Natural killer cell (primary cell): Measurements from ENCODE around the gene AQP7. TPM values are rescaled to one million over a fixed set of nuclear protein-coding genes. Genes with fewer than 3 reads are reported as not detected.

Experiments used
- ATAC-seq, 3 donors: fragments of 150-1000 bp in 2 of 3; fragments of 200-7000 bp in 1 of 3; cut with Tn5 transposase; 1 replicate in 1 of 3; 2 replicates in 2 of 3; pipeline ENCODE4 v1.10.0; 2021; ENCODE audit warnings: mild to moderate bottlenecking in 2 of 3, moderate library complexity in 2 of 3
- DNase-seq, 2 donors: peaks; one replicate each; pipeline versions ENCODE4 v3.0.0 to v3.0.0-alpha.2; 2013 to 2021; ENCODE audit warnings: mixed read lengths in 1 of 2
- H3K27ac ChIP-seq: one replicate; pipeline ENCODE4 v1.5.1; 2013; ENCODE audit warnings: mild to moderate bottlenecking, low read length
- H3K27me3 ChIP-seq: one replicate; pipeline ENCODE4 v1.6.1; 2013; ENCODE audit warnings: low read length; ENCODE audit not compliant: control insufficient read depth, insufficient read depth
- H3K36me3 ChIP-seq: one replicate; pipeline ENCODE4 v1.6.1; 2013; ENCODE audit warnings: low read length; ENCODE audit not compliant: control insufficient read depth, insufficient read depth
- H3K4me1 ChIP-seq: one replicate; pipeline ENCODE4 v1.6.1; 2013; ENCODE audit warnings: low read length; ENCODE audit not compliant: control insufficient read depth, insufficient read depth
- H3K4me3 ChIP-seq: one replicate; pipeline ENCODE4 v1.5.1; 2013; ENCODE audit warnings: low read length
- H3K9me3 ChIP-seq: one replicate; pipeline ENCODE4 v1.6.1; 2013; ENCODE audit warnings: low read length; ENCODE audit not compliant: control insufficient read depth, insufficient read depth
- H3K27ac Mint-ChIP-seq, 2 donors: one replicate each; pipeline ENCODE4 v1.8.0; 2022; ENCODE audit warnings: mild to moderate bottlenecking in 2 of 2, mixed read lengths in 2 of 2, moderate library complexity in 1 of 2
- H3K27me3 Mint-ChIP-seq, 2 donors: one replicate each; pipeline ENCODE4 v1.8.0; 2022; ENCODE audit warnings: low read depth in 2 of 2, mixed read lengths in 2 of 2
- H3K36me3 Mint-ChIP-seq: one replicate; pipeline ENCODE4 v1.8.0; 2022; ENCODE audit warnings: mixed read lengths
- H3K4me1 Mint-ChIP-seq, 2 donors: one replicate each; pipeline ENCODE4 v1.8.0; 2022; ENCODE audit warnings: mixed read lengths in 2 of 2
- H3K4me3 Mint-ChIP-seq: one replicate; pipeline ENCODE4 v1.8.0; 2022; ENCODE audit warnings: mild to moderate bottlenecking, moderate library complexity, mixed read lengths
- H3K9me3 Mint-ChIP-seq, 2 donors: one replicate each; pipeline ENCODE4 v1.8.0; 2022; ENCODE audit warnings: mixed read lengths in 2 of 2
- CTCF ChIP-seq: fragments of 200-600 bp; IDR thresholded peaks from one replicate; pipeline ENCODE4 v1.8.0; 2022; ENCODE audit warnings: antibody characterized with exemption
- WGBS: methylation state at CpG from one replicate; pipeline ENCODE4 v1.1.7; 2013; ENCODE audit warnings: missing lambda C conversion rate; ENCODE audit not compliant: insufficient coverage; 5-methylcytosine and 5-hydroxymethylcytosine counted together
- intact Hi-C: fragments of 100-400 bp; cut with micrococcal nuclease; formaldehyde crosslinking; loops from one replicate; pipeline ENCODE4 v1.14.2; 2022
- total RNA-seq, 4 donors: library from RNA; stranded (reverse); fragments of 120-200 nt in 1 of 4; gene quantifications; one replicate each; pipeline versions ENCODE4 v1.2.3 to v1.2.4, GENCODE V29; 2013 to 2022

Gene AQP7
- total RNA-seq, 3 donors from 2014 or later (not counting 1 experiment from before 2014, with no cell fraction given) = not detected

GRCh38 chr9:33374634-33375237, 27.6 kb downstream of the AQP7 start:
- WGBS = 96% methylated on average over 3 of the region's 6 CpGs
- H3K9me3 Mint-ChIP-seq = no peaks in the 10 kb centered on the region
- intact Hi-C loops = loop anchor here (2.0 kb wide), 1 partner anchor 92 kb away; no protein-coding TSS in a partner anchor
- Histone ChIP-seq H3K9me3 (no peaks in the 10 kb centered on the region), H3K4me1 (no peaks in the 10 kb centered on the region), H3K27me3 (no peaks in the 10 kb centered on the region), H3K4me3 (no peak overlapping the region), H3K27ac (no peak overlapping the region), H3K36me3 (peaks cover 21% of the 10 kb centered on the region)
- peak overlapping the region; percentile 52 for H3K4me3 Mint-ChIP-seq
- peaks cover 8 to 9% of the 10 kb centered on the region in 2 donors for H3K4me1 Mint-ChIP-seq
- no peak overlapping the region for H3K27ac Mint-ChIP-seq
- DNase-seq (peak in 1 of 2 donors; percentile 82), ATAC-seq (peak; percentile 80 to 98 (median 95))
- H3K27me3 Mint-ChIP-seq = no peaks in the 10 kb centered on the region
- TF ChIP-seq CTCF = peak; percentile 80
- H3K36me3 Mint-ChIP-seq = peaks cover 6% of the 10 kb centered on the region

GRCh38 chr9:33374190-33374589, 28.2 kb downstream of the AQP7 start:
- DNase-seq (no peak), ATAC-seq (no peak)
- Histone ChIP-seq H3K27me3 (no peaks in the 10 kb centered on the region), H3K36me3 (peaks cover 21% of the 10 kb centered on the region), H3K4me1 (no peaks in the 10 kb centered on the region), H3K9me3 (no peaks in the 10 kb centered on the region), H3K4me3 (no peak overlapping the region), H3K27ac (no peak overlapping the region)
- WGBS = 92% methylated on average over 9 of the region's 9 CpGs
- no peak overlapping the region for H3K27ac Mint-ChIP-seq
- H3K4me3 Mint-ChIP-seq = no peak overlapping the region
- H3K4me1 Mint-ChIP-seq = peaks cover 8 to 9% of the 10 kb centered on the region in 2 donors
- H3K27me3 Mint-ChIP-seq = no peaks in the 10 kb centered on the region
- no peaks in the 10 kb centered on the region for H3K9me3 Mint-ChIP-seq
- no peak for TF ChIP-seq CTCF
- intact Hi-C loops = loop anchor here (2.0 kb wide), 1 partner anchor 93 kb away; no protein-coding TSS in a partner anchor
- peaks cover 12% of the 10 kb centered on the region for H3K36me3 Mint-ChIP-seq

- H3K9me3 ChIP-seq = no peaks in the 10 kb centered on the region
- no peak overlapping the region for H3K27ac Mint-ChIP-seq
- no peak overlapping the region for H3K4me3 Mint-ChIP-seq
- ATAC-seq (no peak), DNase-seq (no peak)
- peaks cover 8 to 9% of the 10 kb centered on the region in 2 donors for H3K4me1 Mint-ChIP-seq
- no peaks in the 10 kb centered on the region for H3K4me1 ChIP-seq
- no peaks in the 10 kb centered on the region for H3K27me3 ChIP-seq
- peaks cover 12% of the 10 kb centered on the region for H3K36me3 Mint-ChIP-seq
- H3K27me3 Mint-ChIP-seq = no peaks in the 10 kb centered on the region
- H3K4me3 ChIP-seq = no peak overlapping the region
- no peaks in the 10 kb centered on the region for H3K9me3 Mint-ChIP-seq
- 95% methylated on average over 4 of the region's 4 CpGs for WGBS
- intact Hi-C loops = no loop called here
- H3K36me3 ChIP-seq = peaks cover 30% of the 10 kb centered on the region
- H3K27ac ChIP-seq = no peak overlapping the region
- no peak for TF ChIP-seq CTCF
Observed at GRCh38 chr9:33372900-33373299, 29.5 kb downstream of the AQP7 start.
